Kidney epithelial cell (primary cell): ENCODE results near the gene MSANTD1. TPM values are rescaled to one million over a fixed set of nuclear protein-coding genes. Genes with fewer than 3 reads are reported as not detected.

Experiments used
- DNase-seq: peaks from one replicate; pipeline ENCODE4 v3.0.0-alpha.2; 2010; ENCODE audit warnings: low read depth
- H3K27me3 ChIP-seq: 2 replicates; pipeline ENCODE4 v1.6.0; 2011; ENCODE audit warnings: low read length; ENCODE audit not compliant: control insufficient read depth, insufficient read depth
- H3K36me3 ChIP-seq: 2 replicates; pipeline ENCODE4 v1.5.1; 2011; ENCODE audit warnings: low read length; ENCODE audit not compliant: control insufficient read depth, insufficient read depth
- H3K4me3 ChIP-seq: 2 replicates; pipeline ENCODE4 v1.5.1; 2011; ENCODE audit warnings: low read depth, mild to moderate bottlenecking, control low read depth, low read length
- total RNA-seq: library from RNA; depleted of rRNA; stranded (reverse); fragments of >200 nt; gene quantifications from 2 replicates; pipeline ENCODE4 v1.2.3, GENCODE V29; 2015
- TF ChIP-seq, protein P1 (sequence below): IDR thresholded peaks from 2 replicates; pipeline ENCODE4 v1.5.1; 2011; ENCODE audit warnings: mild to moderate bottlenecking, moderate library complexity, low read length, control low read depth, inconsistent platforms; ENCODE audit not compliant: insufficient read depth, poor library complexity, severe bottlenecking

MSANTD1 gene
- total RNA-seq, 1 donor from 2014 or later, result 0.50 TPM

DNA sequence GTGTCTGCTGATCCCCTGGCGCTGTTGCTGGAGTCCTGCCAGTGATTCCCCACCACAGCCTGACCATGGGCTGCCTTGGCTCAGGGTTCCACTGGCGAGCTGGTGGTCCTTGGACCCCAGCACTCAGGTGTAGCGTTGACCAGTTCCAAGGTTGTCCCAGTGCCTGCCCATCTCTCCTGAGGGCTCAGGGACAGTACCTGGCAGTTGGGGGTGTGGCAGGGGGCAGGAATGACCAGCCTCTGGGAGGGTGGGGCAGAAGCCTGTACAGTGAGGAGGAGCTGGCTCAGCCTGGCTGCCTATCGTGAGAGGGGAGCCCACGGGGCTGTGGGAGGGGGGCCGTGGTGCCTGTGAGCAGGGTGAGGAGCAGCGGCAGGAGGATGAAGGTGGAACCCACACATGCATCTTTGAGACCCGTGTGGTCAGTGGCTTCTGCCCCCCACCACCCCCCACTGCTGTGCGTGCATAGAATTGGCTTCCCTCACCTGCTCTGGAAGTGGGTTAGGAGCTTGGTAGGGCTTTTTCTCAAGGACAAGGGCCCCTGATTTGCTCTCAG, 12.6 kb upstream of the MSANTD1 start:
- Histone ChIP-seq H3K36me3 (peaks cover 6% of the 10 kb centered on the region), H3K4me3 (no peak overlapping the region), H3K27me3 (no peaks in the 10 kb centered on the region)
- no peak for DNase-seq
- TF ChIP-seq, protein P1, sequence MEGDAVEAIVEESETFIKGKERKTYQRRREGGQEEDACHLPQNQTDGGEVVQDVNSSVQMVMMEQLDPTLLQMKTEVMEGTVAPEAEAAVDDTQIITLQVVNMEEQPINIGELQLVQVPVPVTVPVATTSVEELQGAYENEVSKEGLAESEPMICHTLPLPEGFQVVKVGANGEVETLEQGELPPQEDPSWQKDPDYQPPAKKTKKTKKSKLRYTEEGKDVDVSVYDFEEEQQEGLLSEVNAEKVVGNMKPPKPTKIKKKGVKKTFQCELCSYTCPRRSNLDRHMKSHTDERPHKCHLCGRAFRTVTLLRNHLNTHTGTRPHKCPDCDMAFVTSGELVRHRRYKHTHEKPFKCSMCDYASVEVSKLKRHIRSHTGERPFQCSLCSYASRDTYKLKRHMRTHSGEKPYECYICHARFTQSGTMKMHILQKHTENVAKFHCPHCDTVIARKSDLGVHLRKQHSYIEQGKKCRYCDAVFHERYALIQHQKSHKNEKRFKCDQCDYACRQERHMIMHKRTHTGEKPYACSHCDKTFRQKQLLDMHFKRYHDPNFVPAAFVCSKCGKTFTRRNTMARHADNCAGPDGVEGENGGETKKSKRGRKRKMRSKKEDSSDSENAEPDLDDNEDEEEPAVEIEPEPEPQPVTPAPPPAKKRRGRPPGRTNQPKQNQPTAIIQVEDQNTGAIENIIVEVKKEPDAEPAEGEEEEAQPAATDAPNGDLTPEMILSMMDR, result no peak

DNA sequence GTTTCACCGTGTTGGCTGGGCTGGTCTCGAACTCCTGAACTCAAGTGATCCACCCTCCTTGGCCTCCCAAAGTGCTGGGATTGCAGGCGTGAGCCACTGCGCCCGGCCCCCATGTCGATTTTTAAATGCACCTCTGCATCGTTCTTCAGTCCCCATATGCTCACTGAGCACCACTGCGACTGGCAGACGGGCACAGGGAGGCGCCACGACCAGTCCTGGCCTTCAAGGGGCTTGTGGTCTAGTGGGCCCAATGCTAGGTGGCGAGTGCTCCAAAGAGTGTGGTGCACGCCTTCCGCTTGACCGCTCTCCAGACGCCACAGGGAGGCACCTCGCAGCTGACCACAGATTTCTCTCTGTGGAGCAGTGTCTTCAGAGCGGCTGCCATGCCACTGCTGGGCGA, 11.7 kb upstream of the MSANTD1 start:
- Histone ChIP-seq H3K4me3 (no peak overlapping the region), H3K36me3 (peaks cover 4% of the 10 kb centered on the region), H3K27me3 (no peaks in the 10 kb centered on the region)
- no peak for DNase-seq
- TF ChIP-seq, protein P1, result no peak

DNA sequence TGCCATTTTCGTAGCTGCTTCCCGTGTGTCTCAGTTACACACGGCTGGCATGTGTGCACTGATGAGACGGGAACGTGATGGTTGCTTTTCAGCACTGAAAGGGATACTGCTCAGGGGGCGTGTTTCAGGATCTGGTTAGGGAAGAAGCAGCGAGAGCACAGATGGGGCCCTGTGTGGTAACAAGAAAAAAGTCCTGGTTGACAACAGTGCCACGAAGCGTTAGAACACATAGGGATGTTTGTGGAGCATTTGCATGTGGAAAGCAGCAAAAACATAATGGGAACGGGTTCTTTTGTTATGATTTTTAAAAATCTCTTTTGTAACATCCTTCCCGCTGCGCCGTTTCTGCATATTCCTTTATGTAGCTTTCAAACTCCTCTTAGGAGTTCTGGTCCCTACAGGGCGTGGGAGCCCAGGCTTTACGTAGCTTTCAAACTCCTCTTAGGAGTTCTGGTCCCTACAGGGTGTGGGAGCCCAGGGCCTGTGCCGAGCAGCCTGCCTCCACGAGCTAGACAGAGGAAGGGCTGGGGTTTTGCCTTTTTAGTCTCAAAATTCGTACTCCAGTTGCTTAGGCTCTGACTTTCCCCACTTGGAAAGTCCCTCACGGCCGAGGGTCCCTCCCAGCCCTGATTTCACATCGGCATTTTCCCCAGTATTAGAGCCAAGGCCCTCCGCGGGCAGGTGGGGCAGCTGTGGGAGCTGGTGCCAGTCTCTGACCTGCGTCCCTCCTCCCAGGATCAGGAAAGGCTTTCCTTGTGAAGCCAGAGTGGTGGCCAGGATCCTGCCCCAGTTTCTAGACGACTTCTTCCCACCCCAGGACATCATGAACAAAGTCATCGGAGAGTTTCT, 11.0 kb upstream of the MSANTD1 start:
- TF ChIP-seq, protein P1, result no peak
- H3K27me3 ChIP-seq, result no peaks in the 10 kb centered on the region
- no peak overlapping the region for H3K4me3 ChIP-seq
- DNase-seq, result no peak
- peaks cover 4% of the 10 kb centered on the region for H3K36me3 ChIP-seq

DNA sequence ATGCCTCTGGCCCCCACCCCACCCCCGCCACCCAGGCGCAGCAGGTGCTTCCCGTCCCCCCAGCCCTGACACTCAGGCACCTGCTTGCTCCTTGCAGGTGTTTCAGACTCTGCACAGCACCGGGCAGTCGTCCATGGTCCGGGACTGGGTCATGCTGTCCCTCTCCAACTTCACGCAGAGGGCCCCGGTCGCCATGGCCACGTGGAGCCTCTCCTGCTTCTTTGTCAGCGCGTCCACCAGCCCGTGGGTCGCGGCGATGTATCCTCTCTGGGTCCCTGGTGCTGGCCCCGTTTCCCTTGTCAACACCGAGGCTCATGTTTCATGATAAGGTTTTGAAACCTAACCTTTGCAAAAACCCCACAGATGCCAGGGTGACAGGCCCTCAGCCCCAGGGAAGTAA, 10.2 kb upstream of the MSANTD1 start:
- H3K4me3 ChIP-seq, result no peak overlapping the region
- TF ChIP-seq, protein P1, result no peak
- DNase-seq, result no peak
- H3K27me3 ChIP-seq, result no peaks in the 10 kb centered on the region
- H3K36me3 ChIP-seq, result peaks cover 3% of the 10 kb centered on the region

DNA sequence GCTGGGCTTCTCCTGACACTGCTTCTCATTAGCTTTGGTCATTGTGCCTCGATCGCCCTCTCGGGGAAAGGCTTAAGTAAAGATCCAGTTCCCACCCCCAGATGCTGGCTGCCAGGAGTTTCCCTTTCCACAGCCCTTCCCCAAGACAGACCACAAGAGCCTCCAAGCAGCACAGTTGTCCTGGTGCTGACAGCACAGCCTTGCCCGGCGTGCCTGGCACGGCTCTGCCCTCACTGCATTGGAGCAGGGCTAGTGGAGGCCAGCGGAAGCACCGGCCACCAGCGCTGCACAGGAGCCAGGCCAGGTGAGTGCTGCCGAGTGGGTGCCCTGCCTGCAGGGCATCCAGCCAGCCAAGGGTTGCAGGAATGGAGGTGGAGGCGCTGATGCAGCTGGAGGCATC, 9.7 kb upstream of the MSANTD1 start:
- H3K4me3 ChIP-seq, result no peak overlapping the region
- peaks cover 3% of the 10 kb centered on the region for H3K36me3 ChIP-seq
- DNase-seq, result no peak
- no peaks in the 10 kb centered on the region for H3K27me3 ChIP-seq
- TF ChIP-seq, protein P1, result no peak
